ENCODE measurements around the gene SH3D19.

DNA sequence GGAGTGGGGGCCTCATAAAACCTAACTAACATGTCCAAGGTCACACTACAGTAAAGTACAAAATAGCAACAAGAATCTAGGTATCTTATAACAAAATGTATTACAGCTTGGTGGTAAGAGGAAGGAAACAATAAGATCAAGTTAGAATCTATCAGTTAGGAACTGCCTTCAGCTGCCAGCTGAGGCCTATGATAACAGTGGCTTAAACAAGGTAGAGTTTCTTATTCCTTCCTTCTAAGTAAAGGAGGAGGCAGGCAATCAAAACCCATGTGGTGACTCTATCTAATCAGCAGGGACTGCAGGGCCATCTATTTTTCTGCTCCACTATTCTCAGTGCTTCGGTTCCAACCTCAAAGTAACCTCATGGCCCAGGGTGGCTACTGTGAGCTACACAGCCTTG lies 10.9 kb downstream of the SH3D19 start:
- TF ChIP-seq, protein P1, sequence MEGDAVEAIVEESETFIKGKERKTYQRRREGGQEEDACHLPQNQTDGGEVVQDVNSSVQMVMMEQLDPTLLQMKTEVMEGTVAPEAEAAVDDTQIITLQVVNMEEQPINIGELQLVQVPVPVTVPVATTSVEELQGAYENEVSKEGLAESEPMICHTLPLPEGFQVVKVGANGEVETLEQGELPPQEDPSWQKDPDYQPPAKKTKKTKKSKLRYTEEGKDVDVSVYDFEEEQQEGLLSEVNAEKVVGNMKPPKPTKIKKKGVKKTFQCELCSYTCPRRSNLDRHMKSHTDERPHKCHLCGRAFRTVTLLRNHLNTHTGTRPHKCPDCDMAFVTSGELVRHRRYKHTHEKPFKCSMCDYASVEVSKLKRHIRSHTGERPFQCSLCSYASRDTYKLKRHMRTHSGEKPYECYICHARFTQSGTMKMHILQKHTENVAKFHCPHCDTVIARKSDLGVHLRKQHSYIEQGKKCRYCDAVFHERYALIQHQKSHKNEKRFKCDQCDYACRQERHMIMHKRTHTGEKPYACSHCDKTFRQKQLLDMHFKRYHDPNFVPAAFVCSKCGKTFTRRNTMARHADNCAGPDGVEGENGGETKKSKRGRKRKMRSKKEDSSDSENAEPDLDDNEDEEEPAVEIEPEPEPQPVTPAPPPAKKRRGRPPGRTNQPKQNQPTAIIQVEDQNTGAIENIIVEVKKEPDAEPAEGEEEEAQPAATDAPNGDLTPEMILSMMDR (IDR thresholded peaks at IDR 0.05), result no peak
- TF ChIP-seq POLR2A (IDR thresholded peaks at IDR 0.05), result no peak

Measured in testis (tissue), 2 donors.